CD14-positive monocyte (primary cell): ENCODE data around the gene ATP4B. TPM values are rescaled to one million over a fixed set of nuclear protein-coding genes. Genes with fewer than 3 reads are reported as not detected.

Experiments
- DNase-seq, 3 donors: peaks; one replicate each; pipeline ENCODE4 v3.0.0-alpha.2; 2011 to 2022
- H2AFZ ChIP-seq: 2 replicates; pipeline ENCODE4 v1.6.0; 2012; ENCODE audit warnings: mild to moderate bottlenecking, low read depth, low read length, inconsistent platforms; ENCODE audit not compliant: insufficient read depth, poor library complexity, severe bottlenecking
- H3K27ac ChIP-seq, 2 donors: 1 replicate in 1 of 2; 2 replicates in 1 of 2; pipeline ENCODE4 v1.5.1; 2012 to 2013; ENCODE audit warnings: low read length in 2 of 2, control low read depth in 1 of 2, inconsistent platforms in 1 of 2, low read depth in 1 of 2, mild to moderate bottlenecking in 1 of 2
- H3K27me3 ChIP-seq, 2 donors: one replicate each; pipeline versions ENCODE4 v1.6.0 to v1.6.1; 2011 to 2013; ENCODE audit warnings: low read length in 2 of 2; ENCODE audit not compliant: control insufficient read depth in 2 of 2, insufficient read depth in 2 of 2
- H3K36me3 ChIP-seq, 2 donors: replicated peaks in 1 of 2; 1 replicate in 1 of 2; 2 replicates in 1 of 2; pipeline versions ENCODE4 v1.5.1 to v1.6.1; 2012 to 2013; ENCODE audit warnings: low read length in 2 of 2, control low read depth in 1 of 2, inconsistent platforms in 1 of 2, mild to moderate bottlenecking in 1 of 2; ENCODE audit not compliant: insufficient read depth in 2 of 2, control insufficient read depth in 1 of 2
- H3K4me1 ChIP-seq, 2 donors: 1 replicate in 1 of 2; 2 replicates in 1 of 2; pipeline versions ENCODE4 v1.5.1 to v1.6.1; 2012 to 2013; ENCODE audit warnings: low read length in 2 of 2, control low read depth in 1 of 2, inconsistent platforms in 1 of 2, mild to moderate bottlenecking in 1 of 2, moderate library complexity in 1 of 2; ENCODE audit not compliant: insufficient read depth in 2 of 2, control insufficient read depth in 1 of 2
- H3K4me2 ChIP-seq: replicated peaks from 2 replicates; pipeline ENCODE3; 2012; ENCODE audit warnings: low read length, moderate library complexity, mild to moderate bottlenecking; ENCODE audit not compliant: poor library complexity, severe bottlenecking; ENCODE audit errors: extremely low read depth
- H3K4me3 ChIP-seq, 3 experiments: fragments of 200-600 bp in 1 of 3; sonication (generic) in 1 of 3; replicated peaks in 1 of 3; 1 replicate in 2 of 3; 2 replicates in 1 of 3; pipeline ENCODE4 v1.5.1; 2011 to 2013; ENCODE audit warnings: low read length in 3 of 3, mild to moderate bottlenecking in 3 of 3, control low read depth in 2 of 3, low read depth in 2 of 3, inconsistent platforms in 1 of 3, moderate library complexity in 1 of 3
- H3K79me2 ChIP-seq: 2 replicates; pipeline ENCODE4 v1.6.0; 2012; ENCODE audit warnings: mild to moderate bottlenecking, control low read depth, inconsistent platforms, low read length, moderate library complexity; ENCODE audit not compliant: insufficient read depth
- H3K9ac ChIP-seq: 2 replicates; pipeline ENCODE4 v1.6.0; 2017; ENCODE audit warnings: low read length, mild to moderate bottlenecking; ENCODE audit not compliant: insufficient read depth, poor library complexity, severe bottlenecking
- H3K9me3 ChIP-seq, 2 donors: replicated peaks in 1 of 2; 1 replicate in 1 of 2; 2 replicates in 1 of 2; pipeline versions ENCODE4 v1.5.1 to v1.6.1; 2012 to 2013; ENCODE audit warnings: low read length in 2 of 2, control low read depth in 1 of 2; ENCODE audit not compliant: control insufficient read depth in 1 of 2, insufficient read depth in 1 of 2
- H4K20me1 ChIP-seq: 2 replicates; pipeline ENCODE4 v1.6.0; 2012; ENCODE audit warnings: mild to moderate bottlenecking, low read length, control low read depth, moderate library complexity; ENCODE audit not compliant: insufficient read depth
- H3K27ac Mint-ChIP-seq, 7 donors: one replicate each; pipeline ENCODE4 v1.8.0; 2020; ENCODE audit warnings: mild to moderate bottlenecking in 7 of 7, mixed read lengths in 7 of 7, moderate library complexity in 6 of 7, inconsistent platforms in 2 of 7
- H3K27me3 Mint-ChIP-seq, 3 donors: one replicate each; pipeline ENCODE4 v1.8.0; 2021 to 2022; ENCODE audit warnings: low read depth in 3 of 3, mild to moderate bottlenecking in 3 of 3, mixed read lengths in 3 of 3, moderate library complexity in 3 of 3, inconsistent platforms in 1 of 3
- H3K36me3 Mint-ChIP-seq, 2 donors: one replicate each; pipeline ENCODE4 v1.8.0; 2020; ENCODE audit warnings: mixed read lengths in 2 of 2, inconsistent platforms in 1 of 2, mild to moderate bottlenecking in 1 of 2
- H3K4me1 Mint-ChIP-seq: one replicate; pipeline ENCODE4 v1.8.0; 2020; ENCODE audit warnings: mild to moderate bottlenecking, mixed read lengths
- H3K4me3 Mint-ChIP-seq, 2 donors: one replicate each; pipeline ENCODE4 v1.8.0; 2020; ENCODE audit warnings: mild to moderate bottlenecking in 2 of 2, mixed read lengths in 2 of 2, moderate library complexity in 1 of 2
- H3K9me3 Mint-ChIP-seq, 7 donors: one replicate each; pipeline ENCODE4 v1.8.0; 2020 to 2022; ENCODE audit warnings: mixed read lengths in 7 of 7, mild to moderate bottlenecking in 6 of 7, moderate library complexity in 6 of 7, inconsistent platforms in 2 of 7
- WGBS: methylation state at CpG from one replicate; pipeline ENCODE4 v1.1.5; 2013; ENCODE audit warnings: missing lambda C conversion rate; ENCODE audit not compliant: insufficient coverage; 5-methylcytosine and 5-hydroxymethylcytosine counted together
- intact Hi-C, 2 donors: fragments of 100-400 bp; cut with micrococcal nuclease; formaldehyde crosslinking; loops; one replicate each; pipeline versions ENCODE4 v1.15.0 to v1.15.1; 2023
- polyA plus RNA-seq, 3 donors: library from polyadenylated mRNA; depleted of rRNA in 1 of 3; unstranded in 2 of 3; stranded (reverse) in 1 of 3; fragments of 300-500 nt in 2 of 3; fragments of >200 nt in 1 of 3; fragmentation: Illumina TruSeq in 2 of 3; gene quantifications; 1 replicate in 2 of 3; 2 replicates in 1 of 3; pipeline ENCODE4 v1.2.3, GENCODE V29; 2012 to 2021
- TF ChIP-seq, protein P1 (sequence below): fragments of 200-600 bp; IDR thresholded peaks from one replicate; pipeline ENCODE4 v1.8.0; 2022; ENCODE audit warnings: antibody characterized with exemption, mild to moderate bottlenecking

Gene ATP4B
- polyA plus RNA-seq, 3 donors, result not detected

DNA sequence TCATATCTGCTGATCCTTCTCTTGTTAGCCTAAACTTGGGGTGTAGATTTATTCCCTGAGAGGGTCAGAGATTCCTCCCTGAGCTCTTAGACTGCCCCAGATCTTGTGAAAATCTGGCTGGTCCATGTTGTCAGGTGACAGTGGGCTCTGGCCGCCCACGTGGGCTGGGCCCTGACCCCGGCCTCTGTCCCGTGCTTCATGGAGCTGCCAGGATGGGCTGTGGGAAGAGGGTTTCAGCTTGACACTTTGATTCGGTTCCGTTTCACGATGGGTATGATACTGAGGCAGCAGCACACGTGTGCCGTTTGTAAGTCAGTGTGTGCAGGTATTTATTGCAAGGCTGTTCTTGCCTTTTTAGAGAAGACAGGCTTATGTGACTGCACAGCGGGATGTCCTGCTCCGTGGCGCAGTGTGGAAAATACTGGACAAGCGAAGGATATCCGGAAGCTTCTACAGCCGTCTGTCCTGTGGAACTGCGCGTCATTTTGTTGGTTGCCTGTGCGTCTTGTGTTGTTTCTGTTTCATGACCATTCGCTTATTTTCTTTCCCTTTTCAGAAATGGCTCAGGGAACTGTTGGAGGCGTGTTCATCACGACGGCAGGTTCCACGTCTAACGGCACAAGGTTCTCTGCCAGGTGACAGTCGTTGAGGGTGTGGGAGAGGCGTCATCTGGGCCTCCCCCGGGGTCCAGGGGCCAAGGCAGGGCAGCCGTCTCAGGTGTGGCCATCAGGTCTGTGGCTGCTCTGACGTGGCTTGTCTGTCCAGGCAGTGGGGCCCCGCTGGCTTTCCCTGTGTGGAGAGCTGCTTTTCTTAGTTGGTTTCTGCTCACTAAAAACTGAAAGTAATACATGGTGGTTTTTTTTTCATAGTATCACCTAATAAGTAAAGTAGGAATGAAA is 20.5 kb downstream of the ATP4B start:
- Histone ChIP-seq H3K4me2 (no peak overlapping the region), H3K27ac (no peak overlapping the region), H4K20me1 (no peaks in the 10 kb centered on the region), H3K79me2 (no peaks in the 10 kb centered on the region), H3K9me3 (peaks cover 23 to 40% of the 10 kb centered on the region in 2 donors), H3K4me1 (no peaks in the 10 kb centered on the region), H3K27me3 (no peaks in the 10 kb centered on the region), H3K9ac (no peak overlapping the region), H3K36me3 (peaks cover 88 to 97% of the 10 kb centered on the region in 2 donors), H3K4me3 (no peak overlapping the region), H2AFZ (no peak overlapping the region)
- H3K27ac Mint-ChIP-seq, result peak overlapping the region in 3 of 7 donors; percentile 28 to 50 (median 37)
- TF ChIP-seq, protein P1, sequence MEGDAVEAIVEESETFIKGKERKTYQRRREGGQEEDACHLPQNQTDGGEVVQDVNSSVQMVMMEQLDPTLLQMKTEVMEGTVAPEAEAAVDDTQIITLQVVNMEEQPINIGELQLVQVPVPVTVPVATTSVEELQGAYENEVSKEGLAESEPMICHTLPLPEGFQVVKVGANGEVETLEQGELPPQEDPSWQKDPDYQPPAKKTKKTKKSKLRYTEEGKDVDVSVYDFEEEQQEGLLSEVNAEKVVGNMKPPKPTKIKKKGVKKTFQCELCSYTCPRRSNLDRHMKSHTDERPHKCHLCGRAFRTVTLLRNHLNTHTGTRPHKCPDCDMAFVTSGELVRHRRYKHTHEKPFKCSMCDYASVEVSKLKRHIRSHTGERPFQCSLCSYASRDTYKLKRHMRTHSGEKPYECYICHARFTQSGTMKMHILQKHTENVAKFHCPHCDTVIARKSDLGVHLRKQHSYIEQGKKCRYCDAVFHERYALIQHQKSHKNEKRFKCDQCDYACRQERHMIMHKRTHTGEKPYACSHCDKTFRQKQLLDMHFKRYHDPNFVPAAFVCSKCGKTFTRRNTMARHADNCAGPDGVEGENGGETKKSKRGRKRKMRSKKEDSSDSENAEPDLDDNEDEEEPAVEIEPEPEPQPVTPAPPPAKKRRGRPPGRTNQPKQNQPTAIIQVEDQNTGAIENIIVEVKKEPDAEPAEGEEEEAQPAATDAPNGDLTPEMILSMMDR, result no peak
- H3K4me1 Mint-ChIP-seq, result no peaks in the 10 kb centered on the region
- 97% methylated on average over 24 of the region's 30 CpGs for WGBS
- H3K4me3 Mint-ChIP-seq, result no peak overlapping the region
- peaks cover 0 to 2% (median 0%) of the 10 kb centered on the region in 3 donors for H3K27me3 Mint-ChIP-seq
- no peak for DNase-seq
- peaks cover 92 to 96% of the 10 kb centered on the region in 2 donors for H3K36me3 Mint-ChIP-seq
- intact Hi-C loops, result no loop called here
- H3K9me3 Mint-ChIP-seq, result peaks cover 27 to 55% (median 38%) of the 10 kb centered on the region in 7 donors

- Histone ChIP-seq H3K9me3 (peaks cover 12 to 32% of the 10 kb centered on the region in 2 donors), H3K9ac (no peak overlapping the region), H2AFZ (no peak overlapping the region), H4K20me1 (no peaks in the 10 kb centered on the region), H3K36me3 (peaks cover 88 to 97% of the 10 kb centered on the region in 2 donors), H3K27ac (no peak overlapping the region), H3K4me3 (no peak overlapping the region), H3K27me3 (no peaks in the 10 kb centered on the region), H3K4me2 (no peak overlapping the region), H3K4me1 (no peaks in the 10 kb centered on the region), H3K79me2 (no peaks in the 10 kb centered on the region)
- peaks cover 90 to 96% of the 10 kb centered on the region in 2 donors for H3K36me3 Mint-ChIP-seq
- intact Hi-C loops, result no loop called here
- no peaks in the 10 kb centered on the region for H3K4me1 Mint-ChIP-seq
- H3K4me3 Mint-ChIP-seq, result no peak overlapping the region
- TF ChIP-seq, protein P1, result no peak
- over 99% methylated on average over 18 of the region's 24 CpGs for WGBS
- H3K9me3 Mint-ChIP-seq, result peaks cover 16 to 48% (median 29%) of the 10 kb centered on the region in 7 donors
- peak overlapping the region in 1 of 7 donors; percentile 26 for H3K27ac Mint-ChIP-seq
- no peak for DNase-seq
- peaks cover 0 to 2% (median 0%) of the 10 kb centered on the region in 3 donors for H3K27me3 Mint-ChIP-seq
Measured at GRCh38 chr13:113636266-113636963, 21.6 kb downstream of the ATP4B start.
